ENCODE data around the gene DPH5. TPM values are rescaled to one million over a fixed set of nuclear protein-coding genes. Genes with fewer than 3 reads are reported as not detected.

Gene DPH5
- total RNA-seq, 2 experiments from 2014 or later, result 19.4 to 45.6 TPM

GRCh38 chr1:101026430-101026788 is 825 bp upstream of the DPH5 start:
- CTCF ChIA-PET (ENCODE audit: unreplicated experiment), result no interaction called here
- Histone ChIP-seq H3K4me3 (ENCODE audit: low read depth, low read length, poor library complexity, severe bottlenecking) (peak overlapping the region; percentile 78), H3K4me1 (ENCODE audit: insufficient read depth, low read length, poor library complexity, severe bottlenecking) (peaks cover 41% of the 10 kb centered on the region), H3K4me2 (ENCODE audit: low read length) (peak overlapping the region; percentile 94), H2AFZ (ENCODE audit: low read length) (peak overlapping the region; percentile 76), H3K9me2 (ENCODE audit: insufficient read depth, low read length) (no peaks in the 10 kb centered on the region), H3K79me2 (ENCODE audit: insufficient read depth, low read depth, low read length) (peaks cover 55% of the 10 kb centered on the region), H3K9me3 (ENCODE audit: low read length) (no peaks in the 10 kb centered on the region), H3K36me3 (ENCODE audit: insufficient read depth, low read length) (peaks cover 41% of the 10 kb centered on the region), H3K27ac (ENCODE audit: low read depth, low read length, poor library complexity, severe bottlenecking) (peak overlapping the region; percentile 23), H4K20me1 (ENCODE audit: insufficient read depth, low read length) (no peaks in the 10 kb centered on the region)
- TF ChIP-seq CTCF (conservative IDR thresholded peaks at IDR 0.05; ENCODE audit: low read length) (no peak), EZH2phosphoT487 (IDR thresholded peaks at IDR 0.05; ENCODE audit: borderline replicate concordance, low read depth, low read length) (no peak)
- DNase-seq (ENCODE audit: low spot score), result no peak
- no TSS peak for BruUV-seq (replicated peaks)
- intact Hi-C loops (cut with micrococcal nuclease; ENCODE audit: unreplicated experiment), result loop anchor here (5.0 to 10.0 kb wide), 3 partner anchors 221 to 674 kb away; partner anchors contain the start of gene CDC14A
- POLR2A ChIA-PET, result interaction anchor here (1.9 kb wide), 1 partner anchor 224 kb away, joined by 4 read pairs; no protein-coding TSS in a partner anchor

- POLR2A ChIA-PET, result interaction anchor here (0.6 to 2.0 kb wide), 10 partner anchors 13 to 1259 kb away, joined by 3 to 11 read pairs (median 4); partner anchors contain the start of gene EXTL2
- H3K79me2 ChIP-seq (ENCODE audit: insufficient read depth, low read depth, low read length), result peaks cover 55% of the 10 kb centered on the region
- intact Hi-C loops (cut with micrococcal nuclease; ENCODE audit: unreplicated experiment), result loop anchor here (5.0 to 10.0 kb wide), 3 partner anchors 222 to 673 kb away; partner anchors contain the start of gene CDC14A
Measured at GRCh38 chr1:101025283-101025656, 314 bp downstream of the DPH5 start.

More at GRCh38 chr1:101025283-101025656, 314 bp downstream of the DPH5 start:
- CTCF ChIA-PET (ENCODE audit: unreplicated experiment), result no interaction called here
- Histone ChIP-seq H3K9me2 (ENCODE audit: insufficient read depth, low read length) (no peaks in the 10 kb centered on the region), H2AFZ (ENCODE audit: low read length) (peak overlapping the region; percentile 76), H3K4me3 (ENCODE audit: low read depth, low read length, poor library complexity, severe bottlenecking) (peak overlapping the region; percentile 78), H3K4me2 (ENCODE audit: low read length) (peak overlapping the region; percentile 94), H3K9me3 (ENCODE audit: low read length) (no peaks in the 10 kb centered on the region), H3K4me1 (ENCODE audit: insufficient read depth, low read length, poor library complexity, severe bottlenecking) (peaks cover 41% of the 10 kb centered on the region), H3K36me3 (ENCODE audit: insufficient read depth, low read length) (peaks cover 45% of the 10 kb centered on the region), H4K20me1 (ENCODE audit: insufficient read depth, low read length) (no peaks in the 10 kb centered on the region), H3K27ac (ENCODE audit: low read depth, low read length, poor library complexity, severe bottlenecking) (peak overlapping the region; percentile 23)
- BruUV-seq (replicated peaks), result TSS peak; percentile 83
- TF ChIP-seq CTCF (conservative IDR thresholded peaks at IDR 0.05; ENCODE audit: low read length) (no peak), EZH2phosphoT487 (IDR thresholded peaks at IDR 0.05; ENCODE audit: borderline replicate concordance, low read depth, low read length) (no peak)
- peak; percentile 29 for DNase-seq (ENCODE audit: low spot score)

All from OCI-LY7 (cell line).